Astrocyte (in vitro differentiated cells and primary cell): Measurements from ENCODE around the gene PCDHA4. TPM values are rescaled to one million over a fixed set of nuclear protein-coding genes. Genes with fewer than 3 reads are reported as not detected.
"Not testable (repeated sequence)": the region's sequence is repeated elsewhere in the genome, so short reads cannot be mapped to it uniquely, and the experiment has no call there.

Source experiments
- DNase-seq: peaks from one replicate; pipeline ENCODE4 v3.0.0-alpha.2; 2010; ENCODE audit warnings: low read depth
- FAIRE-seq: peaks from 2 replicates; lab custom pipeline; 2011; peaks lifted over from hg19 to GRCh38; lab: Jason Lieb, UNC
- H2AFZ ChIP-seq: 2 replicates; pipeline ENCODE4 v1.6.0; 2012; ENCODE audit warnings: low read depth, low read length, inconsistent platforms
- H3K27ac ChIP-seq: 2 replicates; pipeline ENCODE4 v1.5.1; 2011; ENCODE audit warnings: low read depth, low read length, inconsistent platforms
- H3K27me3 ChIP-seq: 2 replicates; pipeline ENCODE4 v1.6.0; 2011; ENCODE audit warnings: low read length, inconsistent platforms; ENCODE audit not compliant: insufficient read depth
- H3K36me3 ChIP-seq: 2 replicates; pipeline ENCODE4 v1.5.1; 2011; ENCODE audit warnings: low read length, inconsistent platforms; ENCODE audit not compliant: insufficient read depth
- H3K4me1 ChIP-seq: 2 replicates; pipeline ENCODE4 v1.5.1; 2011; ENCODE audit warnings: low read length, inconsistent platforms; ENCODE audit not compliant: insufficient read depth
- H3K4me2 ChIP-seq: 2 replicates; pipeline ENCODE4 v1.6.0; 2012; ENCODE audit warnings: low read length, inconsistent platforms
- H3K4me3 ChIP-seq: 2 replicates; pipeline ENCODE4 v1.5.1; 2011; ENCODE audit warnings: low read depth, mild to moderate bottlenecking, low read length, inconsistent platforms; ENCODE audit not compliant: insufficient read depth
- H3K79me2 ChIP-seq: 2 replicates; pipeline ENCODE4 v1.6.0; 2012; ENCODE audit warnings: mild to moderate bottlenecking, low read length, inconsistent platforms; ENCODE audit not compliant: insufficient read depth
- H3K9ac ChIP-seq: 2 replicates; pipeline ENCODE4 v1.6.0; 2012; ENCODE audit warnings: mild to moderate bottlenecking, low read length, inconsistent platforms
- H3K9me3 ChIP-seq: 2 replicates; pipeline ENCODE4 v1.5.1; 2012; ENCODE audit warnings: low read depth, mild to moderate bottlenecking, low read length, inconsistent platforms; ENCODE audit not compliant: insufficient read depth
- H4K20me1 ChIP-seq: 2 replicates; pipeline ENCODE4 v1.6.0; 2012; ENCODE audit warnings: low read length, inconsistent platforms; ENCODE audit not compliant: insufficient read depth
- H3K27ac Mint-ChIP-seq: one replicate; pipeline ENCODE4 v1.8.0; 2021; ENCODE audit warnings: mild to moderate bottlenecking, mixed read lengths; ENCODE audit not compliant: unreplicated experiment
- H3K27me3 Mint-ChIP-seq: one replicate; pipeline ENCODE4 v1.8.0; 2021; ENCODE audit warnings: low read depth, mixed read lengths; ENCODE audit not compliant: unreplicated experiment
- H3K36me3 Mint-ChIP-seq: one replicate; pipeline ENCODE4 v1.8.0; 2021; ENCODE audit warnings: low read depth, mixed read lengths; ENCODE audit not compliant: unreplicated experiment
- H3K4me1 Mint-ChIP-seq: one replicate; pipeline ENCODE4 v1.8.0; 2021; ENCODE audit warnings: low read depth, mixed read lengths; ENCODE audit not compliant: unreplicated experiment
- H3K4me3 Mint-ChIP-seq: one replicate; pipeline ENCODE4 v1.8.0; 2021; ENCODE audit warnings: mild to moderate bottlenecking, moderate library complexity, mixed read lengths; ENCODE audit not compliant: unreplicated experiment
- H3K9me3 Mint-ChIP-seq: one replicate; pipeline ENCODE4 v1.8.0; 2021; ENCODE audit warnings: mild to moderate bottlenecking, mixed read lengths; ENCODE audit not compliant: unreplicated experiment
- CTCF ChIP-seq: IDR thresholded peaks from 2 replicates; pipeline ENCODE4 v1.5.1; 2011; ENCODE audit warnings: low read depth, mild to moderate bottlenecking, inconsistent platforms, low read length, moderate library complexity; ENCODE audit not compliant: insufficient read depth
- EZH2 ChIP-seq: IDR thresholded peaks from 2 replicates; pipeline ENCODE4 v1.6.1; 2012; ENCODE audit warnings: mild to moderate bottlenecking, low read length, inconsistent platforms; ENCODE audit not compliant: insufficient read depth
- total RNA-seq: library from RNA; stranded (reverse); gene quantifications from 2 replicates; pipeline ENCODE4 v1.2.1, GENCODE V29; 2021

Gene PCDHA4
- total RNA-seq, 1 donor from 2014 or later, result 9.6 TPM

DNA sequence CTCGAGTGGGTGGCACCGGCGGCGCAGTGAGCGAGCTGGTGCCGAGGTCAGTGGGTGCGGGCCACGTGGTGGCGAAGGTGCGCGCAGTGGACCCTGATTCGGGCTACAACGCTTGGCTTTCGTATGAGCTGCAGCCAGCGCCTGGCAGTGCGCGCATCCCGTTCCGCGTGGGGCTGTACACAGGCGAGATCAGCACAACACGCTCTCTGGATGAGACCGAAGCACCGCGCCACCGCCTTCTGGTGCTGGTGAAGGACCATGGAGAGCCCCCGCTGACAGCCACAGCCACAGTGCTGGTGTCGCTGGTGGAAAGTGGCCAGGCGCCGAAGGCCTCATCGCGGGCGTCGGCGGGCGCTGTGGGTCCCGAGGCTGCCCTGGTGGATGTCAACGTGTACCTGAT is 16.6 kb downstream of the PCDHA4 start:
- Mint-ChIP-seq H3K27me3 (no peaks in the 10 kb centered on the region), H3K9me3 (peaks cover 3% of the 10 kb centered on the region), H3K4me3 (no peak overlapping the region), H3K4me1 (no peaks in the 10 kb centered on the region), H3K27ac (no peak overlapping the region), H3K36me3 (peaks cover 15% of the 10 kb centered on the region)
- Histone ChIP-seq H3K9ac (no peak overlapping the region), H3K4me3 (no peak overlapping the region), H3K27me3 (no peaks in the 10 kb centered on the region), H3K4me2 (no peak overlapping the region), H2AFZ (no peak overlapping the region), H4K20me1 (no peaks in the 10 kb centered on the region), H3K79me2 (no peaks in the 10 kb centered on the region), H3K36me3 (no peaks in the 10 kb centered on the region), H3K4me1 (no peaks in the 10 kb centered on the region), H3K9me3 (peaks cover 13% of the 10 kb centered on the region), H3K27ac (no peak overlapping the region)
- DNase-seq (no peak), FAIRE-seq (no peak)
- TF ChIP-seq EZH2, result no peak
- TF ChIP-seq CTCF, result no peak

- no peak within 1 kb of the TSS for H3K4me3 ChIP-seq
- no peaks in the 10 kb centered on the region for H3K4me1 ChIP-seq
- Mint-ChIP-seq H3K27ac (no peak within 1 kb of the TSS), H3K36me3 (peaks cover 15% of the 10 kb centered on the region), H3K4me3 (peak within 1 kb of the TSS; percentile 74), H3K4me1 (no peaks in the 10 kb centered on the region), H3K9me3 (peaks cover 6% of the 10 kb centered on the region), H3K27me3 (no peaks in the 10 kb centered on the region)
- no peak within 1 kb of the TSS for H2AFZ ChIP-seq
- H3K27me3 ChIP-seq, result no peaks in the 10 kb centered on the region
- H3K27ac ChIP-seq, result no peak within 1 kb of the TSS
- FAIRE-seq, result no peak
- H4K20me1 ChIP-seq, result no peaks in the 10 kb centered on the region
- no peak for DNase-seq
- peaks cover 10% of the 10 kb centered on the region for H3K9me3 ChIP-seq
- H3K36me3 ChIP-seq, result no peaks in the 10 kb centered on the region
- no peak within 1 kb of the TSS for H3K4me2 ChIP-seq
- no peak within 1 kb of the TSS for H3K9ac ChIP-seq
- TF ChIP-seq EZH2, result no peak
- no peak for TF ChIP-seq CTCF
- no peaks in the 10 kb centered on the region for H3K79me2 ChIP-seq
Observed at GRCh38 chr5:140827704-140828361, 21.0 kb downstream of the PCDHA4 start, which contains the start of gene PCDHA6. PCDHA6 (plus strand) TSS chr5:140827960; CDS start chr5:140828092, 132 bp downstream.

DNA sequence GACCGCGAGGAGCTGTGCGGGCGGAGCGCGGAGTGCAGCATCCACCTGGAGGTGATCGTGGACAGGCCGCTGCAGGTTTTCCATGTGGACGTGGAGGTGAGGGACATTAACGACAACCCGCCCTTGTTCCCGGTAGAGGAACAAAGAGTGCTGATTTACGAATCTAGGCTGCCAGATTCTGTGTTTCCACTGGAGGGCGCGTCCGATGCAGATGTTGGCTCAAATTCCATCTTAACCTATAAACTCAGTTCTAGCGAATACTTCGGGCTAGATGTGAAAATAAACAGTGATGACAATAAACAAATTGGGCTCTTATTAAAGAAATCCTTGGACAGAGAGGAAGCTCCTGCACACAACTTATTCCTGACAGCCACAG is 21.5 kb downstream of the PCDHA4 start:
- no peak overlapping the region for H3K27ac Mint-ChIP-seq
- DNase-seq (no peak), FAIRE-seq (no peak)
- Histone ChIP-seq H3K27me3 (no peaks in the 10 kb centered on the region), H2AFZ (no peak overlapping the region), H3K9ac (no peak overlapping the region), H3K4me2 (no peak overlapping the region), H3K4me3 (no peak overlapping the region), H3K4me1 (no peaks in the 10 kb centered on the region), H3K36me3 (no peaks in the 10 kb centered on the region), H3K9me3 (peaks cover 9% of the 10 kb centered on the region), H3K79me2 (no peaks in the 10 kb centered on the region), H4K20me1 (no peaks in the 10 kb centered on the region), H3K27ac (no peak overlapping the region)
- peak overlapping the region; percentile 64 for H3K4me3 Mint-ChIP-seq
- H3K36me3 Mint-ChIP-seq, result peaks cover 14% of the 10 kb centered on the region
- H3K9me3 Mint-ChIP-seq, result peaks cover 6% of the 10 kb centered on the region
- no peak for TF ChIP-seq EZH2
- no peak for TF ChIP-seq CTCF
- no peaks in the 10 kb centered on the region for H3K4me1 Mint-ChIP-seq
- H3K27me3 Mint-ChIP-seq, result no peaks in the 10 kb centered on the region

GRCh38 chr5:140829511-140830501 is 22.9 kb downstream of the PCDHA4 start:
- H3K4me3 ChIP-seq, H3K27ac Mint-ChIP-seq, H3K27me3 Mint-ChIP-seq, H2AFZ ChIP-seq, H3K4me2 ChIP-seq, H3K9me3 ChIP-seq, FAIRE-seq, H3K4me1 ChIP-seq, H3K36me3 ChIP-seq, H4K20me1 ChIP-seq, H3K27me3 ChIP-seq, H3K9ac ChIP-seq, H3K27ac ChIP-seq, DNase-seq, H3K4me3 Mint-ChIP-seq, H3K79me2 ChIP-seq, H3K4me1 Mint-ChIP-seq: not testable (repeated sequence)
- Mint-ChIP-seq H3K36me3 (peaks cover 18% of the 10 kb centered on the region), H3K9me3 (peaks cover 11% of the 10 kb centered on the region)
